Measurements from ENCODE around the gene SORD. TPM values are rescaled to one million over a fixed set of nuclear protein-coding genes. Genes with fewer than 3 reads are reported as not detected.
"Not testable (repeated sequence)": the region's sequence is repeated elsewhere in the genome, so short reads cannot be mapped to it uniquely, and the experiment has no call there.

The SORD gene
- total RNA-seq, 1 donor from 2014 or later: 36.7 TPM

GRCh38 chr15:45064386-45064785 is 41.4 kb downstream of the SORD start:
- peaks cover 18% of the 10 kb centered on the region for H3K36me3 Mint-ChIP-seq
- no peaks in the 10 kb centered on the region for H3K4me1 Mint-ChIP-seq
- Histone ChIP-seq H3K27ac (no peak overlapping the region), H3K27me3 (no peaks in the 10 kb centered on the region), H4K20me1 (ENCODE audit: low read depth) (no peaks in the 10 kb centered on the region), H3K9ac (no peak overlapping the region), H2AFZ (replicated peaks) (no peak overlapping the region), H3F3A (ENCODE audit: low read depth) (no peaks in the 10 kb centered on the region), H3K79me2 (ENCODE audit: low read depth) (no peaks in the 10 kb centered on the region), H3K4me1 (no peaks in the 10 kb centered on the region), H3K9me3 (ENCODE audit: low read depth) (no peaks in the 10 kb centered on the region), H3K4me3 (no peak overlapping the region), H3K4me2 (no peak overlapping the region), H3K36me3 (no peaks in the 10 kb centered on the region)
- TF ChIP-seq CTCF (IDR thresholded peaks at IDR 0.05): no peak
- no peak for TF ChIP-seq EZH2phosphoT487 (IDR thresholded peaks at IDR 0.05)
- TF ChIP-seq EZH2 (IDR thresholded peaks at IDR 0.05): no peak
- no peak for DNase-seq (ENCODE audit: low spot score)
- no peak overlapping the region for H3K27ac Mint-ChIP-seq
- H3K4me3 Mint-ChIP-seq: no peak overlapping the region
- no peaks in the 10 kb centered on the region for H3K9me3 Mint-ChIP-seq
- H3K27me3 Mint-ChIP-seq (ENCODE audit: insufficient read depth, low read depth): peaks cover 2% of the 10 kb centered on the region

DNA sequence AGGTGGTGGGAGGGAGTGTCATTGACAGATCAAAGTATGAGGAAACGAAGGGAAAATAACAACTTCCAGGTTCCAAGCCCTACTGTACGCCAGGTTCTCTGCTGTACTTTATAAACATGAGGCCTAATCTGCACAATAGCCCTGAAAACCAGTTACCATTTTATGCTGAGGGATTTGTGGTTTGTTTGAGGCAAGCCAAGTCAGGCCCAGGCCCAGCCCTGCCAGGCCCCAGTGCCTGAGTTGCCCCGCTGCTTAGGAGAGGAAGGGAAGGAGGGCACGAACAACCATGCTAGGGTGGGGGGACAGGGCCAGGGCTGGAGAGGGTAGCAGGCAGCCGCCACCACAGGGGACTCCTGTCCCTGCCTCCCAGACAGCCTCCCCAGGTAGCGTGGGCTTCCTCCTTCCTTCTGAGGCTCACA is 47.0 kb downstream of the SORD start:
- not testable (repeated sequence) for H2AFZ ChIP-seq (replicated peaks); H3K4me2 ChIP-seq; H3K9me3 Mint-ChIP-seq; H4K20me1 ChIP-seq (ENCODE audit: low read depth); H3K4me3 ChIP-seq; H3F3A ChIP-seq (ENCODE audit: low read depth); H3K4me3 Mint-ChIP-seq; DNase-seq (ENCODE audit: low spot score); H3K27me3 ChIP-seq; H3K9ac ChIP-seq; H3K4me1 Mint-ChIP-seq; H3K79me2 ChIP-seq (ENCODE audit: low read depth); H3K9me3 ChIP-seq (ENCODE audit: low read depth); H3K27me3 Mint-ChIP-seq (ENCODE audit: insufficient read depth, low read depth); H3K4me1 ChIP-seq; H3K27ac Mint-ChIP-seq; H3K36me3 Mint-ChIP-seq; H3K36me3 ChIP-seq; H3K27ac ChIP-seq

DNA sequence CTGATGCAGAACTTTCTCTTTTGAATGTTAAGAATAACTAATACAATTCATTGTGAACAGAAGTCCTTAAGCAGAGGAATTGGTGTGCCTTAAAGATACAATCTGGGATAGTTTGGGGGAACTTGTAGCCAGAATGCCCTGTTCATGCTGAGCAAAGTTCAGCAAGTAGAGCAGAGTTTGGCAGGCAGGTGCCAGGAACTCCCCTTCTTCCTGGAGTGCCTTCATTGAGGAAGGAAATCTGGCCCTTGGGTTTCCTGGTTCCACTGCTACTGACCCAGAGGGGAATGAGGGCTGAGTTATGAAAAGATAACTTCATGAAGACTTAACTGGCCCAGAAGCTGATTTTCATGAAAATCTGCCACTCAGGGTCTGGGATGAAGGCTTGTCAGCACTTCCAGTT is 50.6 kb downstream of the SORD start:
- not testable (repeated sequence) for H3K36me3 ChIP-seq; H3K4me1 ChIP-seq; H3K27ac ChIP-seq; H4K20me1 ChIP-seq (ENCODE audit: low read depth); H3K4me2 ChIP-seq; H3K9me3 ChIP-seq (ENCODE audit: low read depth); H3K4me3 ChIP-seq; H3K9ac ChIP-seq; H3K27me3 ChIP-seq; H2AFZ ChIP-seq (replicated peaks); H3K4me3 Mint-ChIP-seq; H3K79me2 ChIP-seq (ENCODE audit: low read depth); H3K27me3 Mint-ChIP-seq (ENCODE audit: insufficient read depth, low read depth); H3K36me3 Mint-ChIP-seq; DNase-seq (ENCODE audit: low spot score); H3K27ac Mint-ChIP-seq; H3K9me3 Mint-ChIP-seq; H3K4me1 Mint-ChIP-seq; H3F3A ChIP-seq (ENCODE audit: low read depth)

- H3K4me1 Mint-ChIP-seq; H3K27ac ChIP-seq; H2AFZ ChIP-seq (replicated peaks); H3K27me3 ChIP-seq; H3K36me3 Mint-ChIP-seq; DNase-seq (ENCODE audit: low spot score); H3K27ac Mint-ChIP-seq; H3K9me3 Mint-ChIP-seq; H4K20me1 ChIP-seq (ENCODE audit: low read depth); H3K27me3 Mint-ChIP-seq (ENCODE audit: insufficient read depth, low read depth); H3K9me3 ChIP-seq (ENCODE audit: low read depth); H3K4me1 ChIP-seq; H3K4me2 ChIP-seq; H3K36me3 ChIP-seq; H3K4me3 ChIP-seq; H3F3A ChIP-seq (ENCODE audit: low read depth); H3K4me3 Mint-ChIP-seq; H3K79me2 ChIP-seq (ENCODE audit: low read depth); H3K9ac ChIP-seq: not testable (repeated sequence)
Measured at GRCh38 chr15:45075440-45076320, 52.7 kb downstream of the SORD start.

GRCh38 chr15:45077391-45077790 is 54.4 kb downstream of the SORD start:
- not testable (repeated sequence) for H3K27me3 ChIP-seq; H3K27me3 Mint-ChIP-seq (ENCODE audit: insufficient read depth, low read depth); H3K9ac ChIP-seq; H3K9me3 Mint-ChIP-seq; H3F3A ChIP-seq (ENCODE audit: low read depth); H4K20me1 ChIP-seq (ENCODE audit: low read depth); H3K79me2 ChIP-seq (ENCODE audit: low read depth); H3K9me3 ChIP-seq (ENCODE audit: low read depth); H3K4me3 Mint-ChIP-seq; H3K4me2 ChIP-seq; H3K27ac Mint-ChIP-seq; H3K36me3 Mint-ChIP-seq; H3K36me3 ChIP-seq; H3K27ac ChIP-seq; H3K4me1 ChIP-seq; DNase-seq (ENCODE audit: low spot score); H3K4me3 ChIP-seq; H2AFZ ChIP-seq (replicated peaks); H3K4me1 Mint-ChIP-seq

- not testable (repeated sequence) for H3K36me3 ChIP-seq
Measured at GRCh38 chr15:45079201-45079600, 56.2 kb downstream of the SORD start.

DNA sequence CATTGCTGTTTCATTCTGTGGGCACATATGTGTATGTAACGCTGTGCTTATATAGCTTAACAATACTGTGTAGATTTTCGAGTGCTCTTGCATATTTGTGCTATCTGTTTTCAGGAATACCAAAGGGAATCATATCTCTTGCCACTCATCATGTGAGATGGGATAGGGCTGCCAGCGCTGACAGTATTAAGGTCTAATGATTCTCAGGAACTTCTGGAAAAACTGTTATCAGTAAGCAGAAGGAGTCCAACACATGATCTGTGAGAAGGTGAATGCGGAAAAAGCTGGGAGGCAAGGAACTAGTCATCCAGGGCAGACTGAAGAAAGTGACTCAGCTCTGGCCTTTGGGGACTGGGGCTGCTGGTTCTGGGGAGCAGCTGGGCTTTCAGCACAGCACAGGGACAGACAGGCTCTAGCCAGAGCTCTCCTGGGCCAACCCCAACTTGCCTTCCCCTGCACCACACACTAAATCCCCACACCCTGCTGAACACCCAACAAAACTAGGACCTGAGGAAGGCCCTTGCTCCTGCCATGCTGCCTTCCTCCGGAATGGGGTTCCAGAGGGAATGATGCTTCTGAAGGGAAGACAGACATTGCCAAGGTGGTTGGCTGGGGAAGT is 56.7 kb downstream of the SORD start:
- not testable (repeated sequence) for H3K27ac Mint-ChIP-seq; H3K27me3 Mint-ChIP-seq (ENCODE audit: insufficient read depth, low read depth)

More at GRCh38 chr15:45079201-45079600, 56.2 kb downstream of the SORD start:
- H3K27ac Mint-ChIP-seq; H3K4me3 ChIP-seq; H2AFZ ChIP-seq (replicated peaks); H3K27ac ChIP-seq; H3K9me3 Mint-ChIP-seq; H3K4me2 ChIP-seq; H3K79me2 ChIP-seq (ENCODE audit: low read depth); H3K27me3 Mint-ChIP-seq (ENCODE audit: insufficient read depth, low read depth); H3K4me3 Mint-ChIP-seq; H3K27me3 ChIP-seq; H3K9me3 ChIP-seq (ENCODE audit: low read depth); DNase-seq (ENCODE audit: low spot score); H4K20me1 ChIP-seq (ENCODE audit: low read depth); H3K4me1 Mint-ChIP-seq; H3F3A ChIP-seq (ENCODE audit: low read depth); H3K4me1 ChIP-seq; H3K36me3 Mint-ChIP-seq; H3K9ac ChIP-seq: not testable (repeated sequence)

More for the DNA sequence above, 56.7 kb downstream of the SORD start:
- H3K9ac ChIP-seq; H3K27me3 ChIP-seq; H4K20me1 ChIP-seq (ENCODE audit: low read depth); H3K4me1 ChIP-seq; H3K4me3 Mint-ChIP-seq; H3K36me3 Mint-ChIP-seq; H3K4me3 ChIP-seq; H3K79me2 ChIP-seq (ENCODE audit: low read depth); DNase-seq (ENCODE audit: low spot score); H3K4me1 Mint-ChIP-seq; H3K36me3 ChIP-seq; H3F3A ChIP-seq (ENCODE audit: low read depth); H2AFZ ChIP-seq (replicated peaks); H3K9me3 ChIP-seq (ENCODE audit: low read depth); H3K27ac ChIP-seq; H3K9me3 Mint-ChIP-seq; H3K4me2 ChIP-seq: not testable (repeated sequence)
